ENCODE data around the gene VPS50.

Gene VPS50

GRCh38 chr7:93194386-93194785 is 37.8 kb upstream of the VPS50 start:
- no peaks in the 10 kb centered on the region for H4K20me1 ChIP-seq (ENCODE audit: insufficient read depth, low read length)

DNA sequence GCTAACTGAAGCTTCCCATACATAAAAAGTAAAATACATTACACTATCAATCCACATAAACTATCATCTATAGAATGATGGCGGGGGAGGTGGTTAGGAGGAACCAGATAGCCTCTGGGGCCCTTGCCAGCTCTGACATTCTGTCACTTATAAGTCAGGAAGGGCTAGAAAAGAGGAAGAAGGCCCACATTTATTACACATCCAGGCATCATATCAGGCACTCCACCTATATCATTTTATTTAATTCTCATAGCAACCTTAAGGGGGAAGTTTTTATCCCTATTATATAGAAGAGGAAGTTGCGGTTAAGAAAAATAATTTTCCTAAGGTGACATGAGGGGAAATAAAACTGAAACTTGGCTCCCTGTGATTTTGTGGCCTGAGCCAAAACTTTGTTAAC is 35.8 kb upstream of the VPS50 start:
- DNase-seq: no peak
- no peaks in the 10 kb centered on the region for H3K36me3 ChIP-seq (replicated peaks; ENCODE audit: insufficient read depth, low read length)
- H3K9me3 ChIP-seq (replicated peaks; ENCODE audit: insufficient read depth, low read length): no peaks in the 10 kb centered on the region
- H3K79me2 ChIP-seq (ENCODE audit: low read length): no peaks in the 10 kb centered on the region
- H3K4me2 ChIP-seq (ENCODE audit: low read depth, low read length): no peak overlapping the region
- TF ChIP-seq EZH2phosphoT487 (IDR thresholded peaks at IDR 0.05; ENCODE audit: low read length) (no peak), CTCF (IDR thresholded peaks at IDR 0.05; ENCODE audit: low read length) (no peak), EZH2 (optimal IDR thresholded peaks at IDR 0.05; ENCODE audit: low read depth, low read length) (no peak)
- H3K27me3 ChIP-seq (replicated peaks; ENCODE audit: insufficient read depth, low read length): no peaks in the 10 kb centered on the region
- H3K4me3 ChIP-seq (ENCODE audit: low read length): no peak overlapping the region
- no peak overlapping the region for H3K9ac ChIP-seq (ENCODE audit: low read length)
- no peak overlapping the region for H3K27ac ChIP-seq (ENCODE audit: low read length)
- H3F3A ChIP-seq (ENCODE audit: insufficient read depth, low read length): no peaks in the 10 kb centered on the region
- H4K20me1 ChIP-seq (ENCODE audit: insufficient read depth, low read length): no peaks in the 10 kb centered on the region
- H3K9me2 ChIP-seq (replicated peaks; ENCODE audit: insufficient read depth, low read length): no peaks in the 10 kb centered on the region
- no peak overlapping the region for H2AFZ ChIP-seq (ENCODE audit: low read length)
- no peaks in the 10 kb centered on the region; the same call in 1 of the 2 replicates for H3K4me1 ChIP-seq (ENCODE audit: low read length)

More at GRCh38 chr7:93194386-93194785, 37.8 kb upstream of the VPS50 start:
- Histone ChIP-seq H3K4me2 (ENCODE audit: low read depth, low read length) (no peak overlapping the region), H2AFZ (ENCODE audit: low read length) (no peak overlapping the region), H3K79me2 (ENCODE audit: low read length) (no peaks in the 10 kb centered on the region), H3K9me3 (replicated peaks; ENCODE audit: insufficient read depth, low read length) (no peaks in the 10 kb centered on the region), H3K4me1 (ENCODE audit: low read length) (no peaks in the 10 kb centered on the region; the same call in 1 of the 2 replicates), H3F3A (ENCODE audit: insufficient read depth, low read length) (no peaks in the 10 kb centered on the region), H3K27me3 (replicated peaks; ENCODE audit: insufficient read depth, low read length) (no peaks in the 10 kb centered on the region), H3K4me3 (ENCODE audit: low read length) (no peak overlapping the region), H3K9me2 (replicated peaks; ENCODE audit: insufficient read depth, low read length) (no peaks in the 10 kb centered on the region), H3K9ac (ENCODE audit: low read length) (no peak overlapping the region), H3K36me3 (replicated peaks; ENCODE audit: insufficient read depth, low read length) (no peaks in the 10 kb centered on the region), H3K27ac (ENCODE audit: low read length) (no peak overlapping the region)
- DNase-seq: no peak
- TF ChIP-seq EZH2phosphoT487 (IDR thresholded peaks at IDR 0.05; ENCODE audit: low read length): no peak
- TF ChIP-seq CTCF (IDR thresholded peaks at IDR 0.05; ENCODE audit: low read length): no peak
- TF ChIP-seq EZH2 (optimal IDR thresholded peaks at IDR 0.05; ENCODE audit: low read depth, low read length): no peak

DNA sequence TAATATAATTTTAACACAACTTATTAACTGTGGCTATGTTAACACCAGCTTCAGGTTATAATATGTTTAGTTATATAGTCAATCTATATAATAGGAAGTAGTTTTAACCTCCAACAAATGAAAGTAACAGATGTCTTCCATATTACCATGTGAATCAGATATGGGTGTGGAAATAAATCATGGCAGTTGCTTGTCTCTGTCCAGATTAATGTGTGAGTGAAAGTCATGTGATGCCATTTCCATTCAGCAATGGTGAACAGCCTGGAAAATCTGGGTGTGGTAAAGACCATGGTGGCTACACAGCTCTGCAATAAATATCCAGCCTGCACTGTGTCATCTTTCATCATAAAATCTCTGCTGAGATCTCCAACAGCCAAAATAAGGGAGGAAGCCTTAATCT is 33.7 kb upstream of the VPS50 start:
- DNase-seq: no peak
- Histone ChIP-seq H2AFZ (ENCODE audit: low read length) (no peak overlapping the region), H3K9me3 (replicated peaks; ENCODE audit: insufficient read depth, low read length) (no peaks in the 10 kb centered on the region), H3K4me1 (ENCODE audit: low read length) (no peaks in the 10 kb centered on the region; the same call in 1 of the 2 replicates), H3K9me2 (replicated peaks; ENCODE audit: insufficient read depth, low read length) (no peaks in the 10 kb centered on the region), H3K36me3 (replicated peaks; ENCODE audit: insufficient read depth, low read length) (no peaks in the 10 kb centered on the region), H3K4me3 (ENCODE audit: low read length) (no peak overlapping the region), H3K9ac (ENCODE audit: low read length) (no peak overlapping the region), H3K4me2 (ENCODE audit: low read depth, low read length) (no peak overlapping the region), H3F3A (ENCODE audit: insufficient read depth, low read length) (no peaks in the 10 kb centered on the region), H3K27me3 (replicated peaks; ENCODE audit: insufficient read depth, low read length) (no peaks in the 10 kb centered on the region), H3K27ac (ENCODE audit: low read length) (no peak overlapping the region), H4K20me1 (ENCODE audit: insufficient read depth, low read length) (no peaks in the 10 kb centered on the region), H3K79me2 (ENCODE audit: low read length) (no peaks in the 10 kb centered on the region)
- TF ChIP-seq CTCF (IDR thresholded peaks at IDR 0.05; ENCODE audit: low read length) (no peak), EZH2 (optimal IDR thresholded peaks at IDR 0.05; ENCODE audit: low read depth, low read length) (no peak), EZH2phosphoT487 (IDR thresholded peaks at IDR 0.05; ENCODE audit: low read length) (no peak)

Measured in MM.1S (cell line).